Stimulated activated CD4-positive, alpha-beta T cell treated with anti-CD3 and anti-CD28 coated beads, TNF-alpha, amount 100 ng/mL, for 4 hours (primary cell): ENCODE measurements around the gene HOXD10.

Experiments used
- DNase-seq, 3 experiments: peaks; one replicate each; pipeline ENCODE4 v3.0.0-alpha.2; 2020; ENCODE audit warnings: low read depth in 3 of 3

Gene HOXD10

GRCh38 chr2:176136374-176137251 lies 20.0 kb downstream of the HOXD10 start:
- no peak for DNase-seq

- DNase-seq: no peak
These were observed 20.6 kb downstream of the HOXD10 start for GRCh38 chr2:176137252-176137580.

- DNase-seq: no peak
These were observed 21.3 kb downstream of the HOXD10 start for GRCh38 chr2:176137906-176138305.

GRCh38 chr2:176138526-176138922 lies 21.9 kb downstream of the HOXD10 start:
- no peak for DNase-seq

GRCh38 chr2:176138923-176139660 lies 22.5 kb downstream of the HOXD10 start:
- no peak for DNase-seq

DNA sequence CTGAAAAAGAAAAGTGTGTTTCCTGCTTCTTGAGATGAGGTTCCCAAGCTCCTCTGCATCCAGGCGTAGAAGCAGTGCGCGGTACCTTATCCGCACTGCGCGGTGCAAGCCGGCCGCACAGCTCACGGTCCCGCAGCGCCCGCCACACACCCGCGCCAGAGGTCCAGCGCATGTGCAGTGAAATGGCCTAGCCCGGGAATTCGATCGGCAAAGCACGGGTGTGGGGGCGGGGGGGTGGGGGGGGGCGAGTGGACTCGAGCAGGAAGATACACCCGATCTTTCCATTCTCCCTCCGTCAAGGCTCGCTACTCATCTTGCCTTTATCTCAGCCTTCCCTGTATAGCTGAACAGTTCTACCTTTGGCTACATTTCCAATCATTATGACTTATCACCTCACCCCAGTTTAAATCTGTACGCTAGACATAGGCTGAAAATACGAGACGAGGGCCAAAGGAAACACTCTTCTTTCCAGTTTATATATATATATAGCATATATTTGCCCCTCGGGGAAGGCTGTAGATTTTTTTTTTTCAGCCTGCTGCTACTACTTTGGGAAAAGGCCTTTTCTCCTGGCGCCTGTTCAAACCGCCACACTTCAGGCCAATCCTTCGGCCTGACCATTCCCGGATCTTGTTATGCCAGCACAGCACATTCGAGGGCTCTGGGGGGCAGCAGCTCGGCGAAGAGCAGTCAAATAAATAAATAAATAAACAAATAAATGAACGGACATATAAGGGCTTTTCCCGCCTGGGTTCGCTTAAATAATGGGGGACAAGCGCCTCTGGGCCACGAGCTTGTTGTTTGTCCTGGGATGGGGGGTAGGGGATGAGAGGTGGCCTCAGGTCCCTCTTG lies 23.3 kb downstream of the HOXD10 start:
- no peak for DNase-seq

- peak; percentile 17 to 35 (median 23) for DNase-seq
These were observed 24.1 kb downstream of the HOXD10 start for GRCh38 chr2:176140513-176141317.

- DNase-seq: no peak
These were observed 25.7 kb downstream of the HOXD10 start for GRCh38 chr2:176142281-176142680.

DNA sequence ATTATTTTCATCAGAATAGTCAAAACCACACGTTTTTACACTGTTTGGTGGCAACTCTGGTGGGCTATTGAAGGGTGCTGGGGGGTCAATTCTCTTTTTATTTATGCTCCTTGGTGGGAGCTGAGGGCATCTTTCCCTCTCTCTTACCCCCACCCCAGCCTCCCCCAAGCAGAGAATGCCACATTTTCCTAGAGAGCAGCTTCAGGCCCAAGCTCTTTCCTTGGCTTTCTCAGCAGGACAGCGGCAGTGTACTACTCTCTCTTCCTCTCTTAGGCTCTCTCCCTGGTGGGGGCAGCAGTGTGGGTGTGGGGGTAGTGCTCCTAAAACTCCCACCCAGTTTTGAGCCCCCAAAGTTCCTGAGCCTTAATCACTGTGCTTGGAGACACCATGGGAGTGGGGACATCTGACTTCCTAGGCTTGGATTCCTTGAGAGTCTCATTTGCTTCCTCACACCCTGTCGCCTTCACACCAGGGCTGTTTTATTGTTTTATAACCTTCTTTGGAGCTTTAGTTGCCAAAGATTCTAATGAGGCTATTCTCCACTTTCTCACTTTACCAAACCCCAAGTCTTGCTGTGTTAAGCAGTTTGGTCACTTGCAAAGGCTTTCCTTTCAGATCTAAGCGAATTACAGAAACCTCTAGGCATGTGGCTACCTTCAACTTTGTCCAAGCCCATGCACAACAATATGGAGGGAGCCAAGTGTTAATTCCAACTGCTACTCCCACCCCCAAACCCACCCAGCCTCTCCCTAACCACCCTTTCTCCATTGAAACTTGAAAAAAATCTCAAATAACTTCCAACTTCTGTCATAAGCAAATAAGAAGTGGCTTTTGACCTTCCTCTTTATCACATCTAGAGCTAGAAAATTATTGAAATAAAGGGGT lies 28.7 kb downstream of the HOXD10 start:
- DNase-seq: no peak

- no peak for DNase-seq
These were observed 29.5 kb downstream of the HOXD10 start for GRCh38 chr2:176146101-176146500.

DNA sequence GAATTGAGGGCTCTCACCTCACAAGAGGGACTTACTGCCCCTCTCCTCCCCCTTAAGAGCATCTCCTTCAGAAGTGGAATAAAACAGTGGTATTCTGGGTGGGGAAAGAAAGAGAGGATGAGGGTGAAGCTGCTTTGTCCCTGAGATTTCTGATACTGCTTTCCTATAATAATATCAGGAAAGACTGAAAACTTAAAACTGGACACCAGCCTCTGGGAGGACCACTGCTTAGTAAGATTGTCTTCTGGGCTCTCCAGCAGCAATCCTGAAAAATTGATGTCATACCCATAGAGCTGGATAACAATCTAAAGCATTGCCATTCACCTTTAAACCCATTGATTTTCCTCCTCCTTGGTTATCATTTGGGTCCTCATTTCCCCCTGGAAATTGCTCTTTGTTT lies 30.1 kb downstream of the HOXD10 start:
- DNase-seq: no peak

GRCh38 chr2:176147210-176147799 lies 30.7 kb downstream of the HOXD10 start:
- no peak for DNase-seq

GRCh38 chr2:176147800-176148496 lies 31.4 kb downstream of the HOXD10 start:
- DNase-seq: no peak

DNA sequence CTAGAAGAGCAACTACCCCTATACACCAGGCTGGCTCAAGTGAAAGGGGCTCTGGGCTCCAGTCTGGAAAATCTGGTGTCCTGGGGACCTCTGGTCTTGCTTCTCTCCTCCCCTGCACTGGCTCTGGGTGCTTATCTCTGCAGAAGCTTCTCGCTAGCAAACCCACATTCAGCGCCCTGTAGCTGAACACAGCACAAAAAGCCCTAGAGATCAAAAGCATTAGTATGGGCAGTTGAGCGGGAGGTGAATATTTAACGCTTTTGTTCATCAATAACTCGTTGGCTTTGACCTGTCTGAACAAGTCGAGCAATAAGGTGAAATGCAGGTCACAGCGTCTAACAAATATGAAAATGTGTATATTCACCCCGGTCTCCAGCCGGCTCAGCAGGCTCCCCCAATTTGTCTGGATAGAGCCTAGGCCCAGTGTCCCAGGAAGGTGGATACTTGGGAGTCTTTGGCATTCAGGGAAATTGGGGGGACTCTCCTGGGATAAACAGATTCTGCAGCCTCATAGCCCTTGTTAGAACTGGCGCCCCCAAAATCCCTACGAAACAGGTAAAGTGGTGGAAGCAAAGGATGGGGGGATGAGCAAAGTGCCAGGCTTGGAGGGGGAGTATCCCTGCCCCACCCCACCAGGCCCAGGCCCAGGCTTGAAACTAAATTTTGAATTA lies 32.3 kb downstream of the HOXD10 start:
- DNase-seq: no peak

- DNase-seq: no peak
These were observed 32.9 kb downstream of the HOXD10 start for GRCh38 chr2:176149481-176149938.

DNA sequence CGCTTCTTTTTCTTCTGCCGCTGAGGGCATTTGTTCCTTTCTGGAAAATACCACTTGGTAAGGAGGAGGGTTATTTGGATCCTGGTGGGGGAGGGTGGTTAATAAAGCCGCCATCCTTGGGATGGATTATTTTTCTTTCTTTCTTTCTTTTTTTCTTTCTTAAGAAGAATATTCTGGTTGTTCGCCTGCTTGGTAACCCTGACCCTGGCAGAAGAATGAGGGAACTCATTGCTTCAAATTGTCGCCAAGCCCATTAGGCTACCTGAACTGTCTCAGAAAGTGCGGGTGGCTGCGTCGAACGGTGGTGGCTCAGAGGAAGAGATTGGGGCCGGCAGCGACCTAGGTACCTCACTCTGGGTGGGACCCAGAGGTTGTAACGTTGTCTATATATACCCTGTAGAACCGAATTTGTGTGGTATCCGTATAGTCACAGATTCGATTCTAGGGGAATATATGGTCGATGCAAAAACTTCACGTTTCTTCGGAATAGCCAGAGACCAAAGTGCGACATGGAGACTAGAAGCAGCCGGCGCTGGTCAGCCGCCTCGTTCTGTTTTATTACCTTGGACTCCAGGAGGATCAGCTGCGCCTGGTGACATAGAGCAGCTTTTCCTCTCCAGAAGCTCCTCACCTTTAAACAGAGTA lies 33.5 kb downstream of the HOXD10 start:
- no peak for DNase-seq

DNA sequence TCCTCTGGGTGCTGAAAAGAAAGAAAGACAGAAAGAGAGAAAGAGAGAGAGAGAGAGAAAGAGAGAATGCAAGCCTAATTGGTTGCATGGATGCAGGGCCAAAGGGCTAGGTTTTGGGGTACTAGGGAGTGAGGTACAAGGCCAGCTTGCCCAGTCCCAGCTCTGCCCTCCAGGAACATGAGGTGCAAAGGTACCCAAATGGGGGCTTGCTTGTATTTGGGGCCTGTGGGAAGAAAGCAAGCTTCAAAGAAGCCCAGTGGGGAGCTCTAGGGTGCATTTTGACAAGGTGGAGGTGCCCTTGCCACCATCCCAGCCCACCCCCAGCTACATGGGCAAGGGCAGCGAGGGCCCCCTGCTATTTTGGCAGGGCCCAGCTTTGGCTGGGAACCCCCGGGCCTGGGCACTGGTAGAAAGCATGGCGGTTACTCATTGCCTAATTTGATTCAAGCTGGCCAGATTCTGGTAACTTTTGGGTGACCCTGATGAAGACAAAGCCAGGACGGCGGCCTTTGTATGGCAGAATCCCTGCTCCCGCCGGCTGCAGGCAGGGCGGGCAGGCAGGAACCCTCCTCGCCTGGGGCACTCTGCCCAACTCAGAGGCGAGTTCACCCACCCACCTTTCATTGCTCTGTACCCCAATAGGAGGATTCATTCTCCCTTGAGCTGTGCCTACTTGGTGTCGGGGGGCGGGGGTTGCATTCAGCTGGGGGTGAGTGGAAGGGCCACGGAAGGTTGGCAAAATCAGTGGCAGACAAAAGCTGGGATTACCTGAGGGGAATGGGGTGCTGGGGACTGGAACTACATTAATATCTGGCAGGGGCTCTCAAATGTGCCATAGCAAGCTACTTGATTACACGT lies 34.2 kb downstream of the HOXD10 start:
- no peak for DNase-seq
